AG09309 (cell line): ENCODE results near the gene RIN3.

Experiments
- DNase-seq: peaks from one replicate; pipeline ENCODE4 v3.0.0-alpha.2; 2010; ENCODE audit warnings: low read depth
- H3K4me3 ChIP-seq: 2 replicates; pipeline ENCODE4 v1.5.1; 2011; ENCODE audit warnings: mild to moderate bottlenecking, low read depth, low read length, moderate library complexity; ENCODE audit not compliant: control insufficient read depth
- CTCF ChIP-seq: IDR thresholded peaks from 2 replicates; pipeline ENCODE4 v1.5.1; 2011; ENCODE audit warnings: mild to moderate bottlenecking, low read depth, low read length, inconsistent platforms; ENCODE audit not compliant: insufficient read depth, control insufficient read depth; ENCODE audit errors: missing control alignments

The RIN3 gene

GRCh38 chr14:92622311-92622710 lies 108.7 kb downstream of the RIN3 start:
- no peak overlapping the region for H3K4me3 ChIP-seq
- DNase-seq: no peak
- no peak for TF ChIP-seq CTCF

DNA sequence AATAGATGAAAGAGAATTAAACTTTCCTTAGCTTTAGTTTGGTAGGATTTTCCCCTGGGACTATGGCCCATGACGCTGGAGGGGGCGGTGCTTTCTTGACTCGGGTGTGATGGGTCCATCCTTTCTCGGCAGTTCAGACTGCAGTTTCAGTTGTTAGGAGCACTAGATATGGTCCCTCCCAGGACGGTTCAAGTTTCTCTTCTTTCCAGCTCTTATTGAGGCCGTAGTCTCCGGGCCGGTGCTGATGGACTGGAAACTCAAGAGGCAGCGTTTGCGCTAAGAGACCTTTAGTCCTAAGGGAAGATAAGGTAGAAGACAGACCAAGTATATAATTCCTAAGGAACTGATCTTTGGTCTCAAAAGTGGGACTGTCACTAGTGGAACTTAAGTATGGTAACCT lies 111.2 kb downstream of the RIN3 start:
- TF ChIP-seq CTCF: no peak
- H3K4me3 ChIP-seq: no peak overlapping the region
- no peak for DNase-seq

DNA sequence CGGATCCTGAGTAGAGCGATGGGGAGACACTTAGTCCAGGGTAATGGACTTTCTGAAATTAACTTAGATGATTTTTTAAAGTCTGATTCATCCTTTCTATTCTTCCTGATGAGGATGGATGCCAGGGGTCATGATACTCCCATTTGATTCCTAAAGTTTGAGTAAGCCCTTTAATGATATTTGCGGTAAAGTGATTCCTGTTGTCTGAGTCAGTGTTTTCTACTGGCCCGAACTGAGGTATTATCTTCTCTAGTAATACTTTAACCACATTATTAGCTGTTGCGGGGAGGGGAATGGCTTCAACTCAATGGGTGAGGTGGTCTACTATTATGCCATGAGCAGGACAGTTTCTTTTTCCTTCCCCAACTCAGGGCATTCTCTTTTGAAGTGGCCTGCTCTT lies 111.6 kb downstream of the RIN3 start:
- no peak for TF ChIP-seq CTCF
- peak; percentile 93 for DNase-seq
- H3K4me3 ChIP-seq: no peak overlapping the region

DNA sequence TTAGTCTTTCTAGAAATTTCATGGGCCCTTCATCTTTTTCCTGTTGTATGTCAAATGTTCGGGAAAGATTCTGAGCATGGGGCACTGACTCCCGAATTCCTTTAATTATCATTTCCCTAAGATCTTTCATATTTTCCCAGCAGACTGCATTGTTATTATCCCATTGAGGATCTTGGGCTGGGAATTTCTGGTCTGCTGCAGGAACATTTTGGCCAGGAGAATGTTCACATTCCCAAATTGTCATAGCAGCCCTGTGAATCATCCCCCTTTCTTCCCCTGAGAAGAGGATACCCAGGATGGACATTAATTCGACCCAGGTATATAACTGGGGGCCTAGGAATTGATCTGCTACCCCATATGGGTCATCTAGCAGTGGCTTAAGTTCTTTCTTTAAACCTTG lies 112.5 kb downstream of the RIN3 start:
- no peak for DNase-seq
- no peak overlapping the region for H3K4me3 ChIP-seq
- no peak for TF ChIP-seq CTCF

DNA sequence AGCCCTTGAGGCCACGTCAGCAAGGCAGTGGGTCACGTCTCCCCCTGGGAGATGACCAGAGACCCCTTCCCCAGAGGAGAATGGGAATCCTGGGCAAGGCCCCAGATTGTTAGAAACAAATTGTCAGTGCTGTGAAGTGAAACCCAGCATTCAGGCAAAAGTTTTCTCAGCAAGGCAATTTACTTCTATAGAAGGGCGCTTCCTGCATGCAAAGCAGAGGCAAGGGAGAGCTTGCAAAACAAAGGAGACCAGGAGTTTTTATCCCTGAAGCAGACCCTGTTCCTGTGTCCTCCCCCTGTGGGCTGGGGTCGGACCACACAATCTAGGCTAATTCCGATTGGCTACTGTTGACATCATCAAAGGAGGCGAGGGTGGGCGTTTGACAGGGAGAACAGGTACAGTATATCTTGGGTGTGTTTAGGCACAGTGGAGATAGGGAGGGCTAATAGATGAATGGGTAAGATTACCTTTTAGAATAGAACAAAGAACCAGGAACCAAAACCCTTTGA lies 114.2 kb downstream of the RIN3 start:
- no peak for TF ChIP-seq CTCF
- H3K4me3 ChIP-seq: no peak overlapping the region
- no peak for DNase-seq

GRCh38 chr14:92628636-92629035 lies 115.1 kb downstream of the RIN3 start:
- no peak overlapping the region for H3K4me3 ChIP-seq
- no peak for TF ChIP-seq CTCF
- DNase-seq: no peak

DNA sequence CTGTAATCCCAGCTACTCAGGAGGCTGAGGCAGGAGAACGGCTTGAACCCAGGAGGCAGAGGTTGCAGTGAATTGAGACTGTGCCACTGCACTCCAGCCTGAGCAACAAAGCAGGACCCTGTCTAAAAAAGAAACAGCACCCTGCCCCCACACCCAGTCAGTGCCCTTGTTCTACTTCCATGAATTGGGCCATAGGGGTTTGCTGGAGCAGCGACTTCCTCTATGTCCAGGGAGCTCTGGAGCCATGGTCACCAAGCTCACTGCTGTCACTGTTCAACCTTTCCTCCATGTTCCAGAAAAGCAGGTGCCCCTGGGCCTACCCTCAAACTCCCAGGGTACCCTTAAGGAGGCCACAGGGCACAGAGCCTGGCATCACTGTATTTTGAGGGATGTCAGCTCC lies 116.8 kb downstream of the RIN3 start:
- H3K4me3 ChIP-seq: no peak overlapping the region
- no peak for DNase-seq
- no peak for TF ChIP-seq CTCF
